Prostate gland (tissue), 2 donors: ENCODE results near the gene TNFRSF12A.

Source experiments
- POLR2A ChIP-seq: fragments of 450-650 bp; IDR thresholded peaks from one replicate; pipeline ENCODE4 v1.6.1; 2016; ENCODE audit warnings: antibody characterized with exemption, mild to moderate bottlenecking
- TF ChIP-seq, protein P1 (sequence below), 4 experiments: fragments of 200-600 bp in 2 of 4; fragments of 450-650 bp in 2 of 4; sonication (generic) in 2 of 4; IDR thresholded peaks; 1 replicate in 3 of 4; 2 replicates in 1 of 4; pipeline ENCODE4 v1.5.1; 2016 to 2019; ENCODE audit warnings: antibody characterized with exemption in 4 of 4, mild to moderate bottlenecking in 2 of 4, moderate library complexity in 2 of 4

DNA sequence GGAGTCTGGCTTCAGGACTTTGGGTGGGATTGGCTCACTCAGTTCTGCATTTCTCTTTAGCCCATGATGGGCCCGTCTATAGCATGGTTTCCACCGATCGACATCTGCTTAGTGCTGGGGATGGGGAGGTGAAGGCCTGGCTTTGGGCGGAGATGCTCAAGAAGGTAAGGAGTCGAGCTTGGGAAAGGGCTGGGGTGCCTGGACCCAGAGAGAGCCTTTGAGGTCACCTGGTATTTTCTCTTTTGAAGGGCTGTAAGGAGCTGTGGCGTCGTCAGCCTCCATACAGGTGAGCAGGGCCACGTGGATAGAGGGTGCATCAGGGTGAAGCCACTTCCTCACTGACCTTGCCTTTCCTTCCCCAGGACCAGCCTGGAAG, 5.8 kb downstream of the TNFRSF12A start:
- TF ChIP-seq, protein P1, sequence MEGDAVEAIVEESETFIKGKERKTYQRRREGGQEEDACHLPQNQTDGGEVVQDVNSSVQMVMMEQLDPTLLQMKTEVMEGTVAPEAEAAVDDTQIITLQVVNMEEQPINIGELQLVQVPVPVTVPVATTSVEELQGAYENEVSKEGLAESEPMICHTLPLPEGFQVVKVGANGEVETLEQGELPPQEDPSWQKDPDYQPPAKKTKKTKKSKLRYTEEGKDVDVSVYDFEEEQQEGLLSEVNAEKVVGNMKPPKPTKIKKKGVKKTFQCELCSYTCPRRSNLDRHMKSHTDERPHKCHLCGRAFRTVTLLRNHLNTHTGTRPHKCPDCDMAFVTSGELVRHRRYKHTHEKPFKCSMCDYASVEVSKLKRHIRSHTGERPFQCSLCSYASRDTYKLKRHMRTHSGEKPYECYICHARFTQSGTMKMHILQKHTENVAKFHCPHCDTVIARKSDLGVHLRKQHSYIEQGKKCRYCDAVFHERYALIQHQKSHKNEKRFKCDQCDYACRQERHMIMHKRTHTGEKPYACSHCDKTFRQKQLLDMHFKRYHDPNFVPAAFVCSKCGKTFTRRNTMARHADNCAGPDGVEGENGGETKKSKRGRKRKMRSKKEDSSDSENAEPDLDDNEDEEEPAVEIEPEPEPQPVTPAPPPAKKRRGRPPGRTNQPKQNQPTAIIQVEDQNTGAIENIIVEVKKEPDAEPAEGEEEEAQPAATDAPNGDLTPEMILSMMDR (IDR thresholded peaks at IDR 0.05): no peak
- no peak for TF ChIP-seq POLR2A
